GM10248 (cell line): ENCODE data around the gene CNTROB.

Experiments
- CTCF ChIA-PET: fragments of 300-600 bp; sonication (Branson Sonifier 250); formaldehyde crosslinking; extraction: SDS; loops from one replicate; lab custom pipeline; 2021; ENCODE audit warnings: antibody characterized with exemption; lab: Yijun Ruan, JAX
- POLR2A ChIA-PET: fragments of 350-650 bp; sonication (Branson Sonifier 250); formaldehyde crosslinking; extraction: SDS; loops from one replicate; lab custom pipeline; 2020; ENCODE audit warnings: antibody characterized with exemption; lab: Yijun Ruan, JAX
- DNase-seq: peaks from one replicate; pipeline ENCODE4 v3.0.0; 2012; ENCODE audit errors: extremely low spot score
- CTCF ChIP-seq: IDR thresholded peaks from 2 replicates; pipeline ENCODE4 v1.5.1; 2012; ENCODE audit warnings: mild to moderate bottlenecking, low read depth; ENCODE audit errors: extremely low read depth, missing control alignments, control extremely low read depth

Gene CNTROB

GRCh38 chr17:7987112-7987893 lies 55.3 kb downstream of the CNTROB start:
- no peak for DNase-seq
- CTCF ChIA-PET = interaction anchor here (0.7 to 11.0 kb wide), 11 partner anchors 14 to 162 kb away, joined by 3 to 234 read pairs (median 32); partner anchors contain the start of genes CNTROB, KCNAB3, RNF227 and TRAPPC1
- TF ChIP-seq CTCF = no peak
- POLR2A ChIA-PET = interaction anchor here (0.6 kb wide), 1 partner anchor 123 kb away, joined by 4 read pairs; no protein-coding TSS in a partner anchor

GRCh38 chr17:7988750-7989178 lies 56.8 kb downstream of the CNTROB start:
- TF ChIP-seq CTCF = peak; percentile 57
- ChIA-PET POLR2A (no interaction called here), CTCF (interaction anchor here (0.6 to 11.0 kb wide), 40 partner anchors 9 to 245 kb away, joined by 3 to 234 read pairs (median 6); partner anchors contain the start of genes CHD3, CNTROB, GUCY2D and KCNAB3)
- DNase-seq = peak; percentile 76

GRCh38 chr17:7989781-7990655 lies 58.0 kb downstream of the CNTROB start:
- DNase-seq = peak; percentile 92
- CTCF ChIA-PET = interaction anchor here (0.6 to 11.0 kb wide), 54 partner anchors 9 to 357 kb away, joined by 3 to 234 read pairs (median 6); partner anchors contain the start of genes ALOXE3, CHD3, CNTROB and GUCY2D
- peak; percentile 98 for TF ChIP-seq CTCF
- POLR2A ChIA-PET = interaction anchor here (0.7 kb wide), 1 partner anchor 57 kb away, joined by 3 read pairs; no protein-coding TSS in a partner anchor

GRCh38 chr17:7992516-7992915 lies 60.5 kb downstream of the CNTROB start:
- ChIA-PET CTCF (interaction anchor here (0.7 to 8.1 kb wide), 8 partner anchors 9 to 249 kb away, joined by 3 to 121 read pairs (median 4); no protein-coding TSS in a partner anchor), POLR2A (no interaction called here)
- no peak for DNase-seq
- no peak for TF ChIP-seq CTCF

GRCh38 chr17:7992924-7993323 lies 60.9 kb downstream of the CNTROB start:
- ChIA-PET POLR2A (no interaction called here), CTCF (interaction anchor here (0.7 to 8.1 kb wide), 7 partner anchors 9 to 250 kb away, joined by 3 to 121 read pairs (median 4); no protein-coding TSS in a partner anchor)
- TF ChIP-seq CTCF = no peak
- no peak for DNase-seq

- no peak for TF ChIP-seq CTCF
- no peak for DNase-seq
- ChIA-PET POLR2A (no interaction called here), CTCF (interaction anchor here (1.4 to 8.1 kb wide), 2 partner anchors 81 to 132 kb away, joined by 4 to 121 read pairs; no protein-coding TSS in a partner anchor)
Observed at GRCh38 chr17:7993972-7994589, 62.1 kb downstream of the CNTROB start.
